Measurements from ENCODE around the gene TESK2.
A peak's percentile ranks its signal among the peaks of the same experiment; 100 is the strongest.
"Not testable (repeated sequence)": the region's sequence is repeated elsewhere in the genome, so short reads cannot be mapped to it uniquely, and the experiment has no call there.

TESK2 gene

GRCh38 chr1:45365051-45365450 lies 125.9 kb downstream of the TESK2 start:
- no peak overlapping the region for H3K4me3 ChIP-seq (ENCODE audit: low read depth, low read length)
- TF ChIP-seq CTCF (IDR thresholded peaks at IDR 0.05; ENCODE audit: borderline replicate concordance, insufficient read depth, low read depth, low read length), result no peak

DNA sequence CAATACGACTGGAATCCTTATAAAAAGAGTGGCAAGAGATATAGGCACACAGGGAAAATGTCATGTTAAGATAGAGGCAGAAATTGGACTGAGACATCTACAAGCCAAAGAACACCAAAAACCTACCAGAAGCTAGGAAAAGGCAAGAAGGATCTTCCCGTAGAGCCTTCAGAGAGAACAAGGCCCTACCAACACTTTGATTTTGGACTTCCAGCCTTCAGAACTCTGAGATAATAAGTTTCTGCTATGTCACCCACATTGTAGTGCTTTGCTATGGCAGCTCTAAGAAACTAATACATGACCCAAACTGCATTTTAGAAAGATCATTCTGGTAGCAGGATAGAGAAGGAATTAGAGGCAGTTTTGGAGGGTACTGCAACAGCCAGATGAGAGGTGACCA lies 126.7 kb downstream of the TESK2 start:
- TF ChIP-seq CTCF (IDR thresholded peaks at IDR 0.05; ENCODE audit: borderline replicate concordance, insufficient read depth, low read depth, low read length), result no peak
- H3K4me3 ChIP-seq (ENCODE audit: low read depth, low read length), result no peak overlapping the region

GRCh38 chr1:45360981-45361380 lies 130.0 kb downstream of the TESK2 start:
- H3K4me3 ChIP-seq (ENCODE audit: low read depth, low read length), result not testable (repeated sequence)

DNA sequence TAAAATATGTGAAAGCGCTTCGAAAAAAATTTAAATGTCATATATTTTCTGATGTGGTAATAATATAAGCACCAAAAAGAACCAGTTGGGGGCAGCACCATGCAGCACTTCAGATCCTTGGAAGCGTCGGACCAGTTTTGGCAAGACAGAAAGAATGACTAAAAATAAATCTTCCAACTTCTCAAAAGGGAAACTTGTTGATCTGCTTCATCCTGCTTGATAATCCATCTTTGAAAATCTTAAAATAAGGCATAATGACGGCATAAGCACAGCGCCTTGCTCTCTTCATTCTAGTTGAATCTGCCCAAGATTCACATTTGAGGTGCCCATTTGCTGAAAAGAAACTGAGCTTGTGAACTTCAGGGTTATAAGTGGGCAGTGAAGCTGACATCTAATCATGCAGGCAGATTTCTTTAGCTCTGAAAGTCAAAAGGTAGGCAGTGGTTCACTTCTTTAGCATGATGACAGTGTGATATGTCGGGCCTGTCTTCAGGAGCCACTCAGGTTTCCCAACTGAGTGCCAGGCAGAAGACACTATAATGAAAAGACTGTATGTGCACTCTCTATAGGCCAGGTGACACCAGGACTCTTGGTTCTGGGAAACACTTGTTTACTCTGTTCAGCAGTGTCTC lies 131.0 kb downstream of the TESK2 start:
- TF ChIP-seq CTCF (IDR thresholded peaks at IDR 0.05; ENCODE audit: borderline replicate concordance, insufficient read depth, low read depth, low read length), result peak; percentile 44; the same call in 1 of the 2 replicates
- no peak overlapping the region for H3K4me3 ChIP-seq (ENCODE audit: low read depth, low read length)

DNA sequence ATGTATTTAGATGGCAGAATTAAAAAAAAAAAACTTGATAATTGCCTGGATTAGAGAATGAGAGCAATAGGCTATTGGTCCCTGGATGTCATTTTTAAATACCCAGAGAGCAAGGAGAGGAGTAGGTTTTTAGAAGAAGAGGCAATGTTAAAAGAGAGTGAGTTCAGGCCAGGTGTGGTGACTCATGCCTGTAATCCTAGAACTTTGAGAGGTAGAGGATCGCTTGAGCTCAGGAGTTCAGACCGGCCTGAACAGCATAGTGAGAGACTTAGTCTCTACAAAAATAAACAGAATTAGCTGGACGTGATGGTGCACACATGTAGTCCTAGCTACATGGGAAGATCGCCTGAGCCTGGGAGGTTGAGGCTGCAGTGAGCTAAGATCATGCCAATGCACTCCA lies 134.8 kb downstream of the TESK2 start:
- no peak for TF ChIP-seq CTCF (IDR thresholded peaks at IDR 0.05; ENCODE audit: borderline replicate concordance, insufficient read depth, low read depth, low read length)
- no peak overlapping the region for H3K4me3 ChIP-seq (ENCODE audit: low read depth, low read length)

DNA sequence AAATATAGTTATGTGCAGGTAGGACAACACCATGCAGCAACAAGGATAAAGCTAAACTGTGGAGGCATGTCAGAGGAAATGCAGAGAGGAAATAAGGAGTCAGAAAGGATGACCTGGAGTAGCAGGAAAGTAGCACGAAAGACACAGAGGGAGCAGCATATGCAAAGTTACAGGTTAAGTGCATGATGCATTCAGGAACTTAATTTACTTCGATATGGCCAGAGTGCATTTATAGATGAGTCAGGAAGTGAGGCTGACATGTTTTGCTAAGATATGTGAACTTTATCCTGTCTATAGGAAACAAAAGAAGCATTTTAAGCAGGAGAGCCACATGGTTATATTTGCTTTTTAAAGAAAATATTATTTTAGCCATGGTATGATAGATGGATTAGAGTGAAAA lies 135.3 kb downstream of the TESK2 start:
- no peak overlapping the region for H3K4me3 ChIP-seq (ENCODE audit: low read depth, low read length)
- no peak for TF ChIP-seq CTCF (IDR thresholded peaks at IDR 0.05; ENCODE audit: borderline replicate concordance, insufficient read depth, low read depth, low read length)

GRCh38 chr1:45354838-45355237 lies 136.1 kb downstream of the TESK2 start:
- no peak overlapping the region for H3K4me3 ChIP-seq (ENCODE audit: low read depth, low read length)
- TF ChIP-seq CTCF (IDR thresholded peaks at IDR 0.05; ENCODE audit: borderline replicate concordance, insufficient read depth, low read depth, low read length), result no peak

GRCh38 chr1:45353685-45354084 lies 137.3 kb downstream of the TESK2 start:
- no peak overlapping the region for H3K4me3 ChIP-seq (ENCODE audit: low read depth, low read length)
- no peak for TF ChIP-seq CTCF (IDR thresholded peaks at IDR 0.05; ENCODE audit: borderline replicate concordance, insufficient read depth, low read depth, low read length)

Measured in GM12875 (cell line).